Chondrocyte (in vitro differentiated cells): ENCODE measurements around the gene ANO5. TPM values are rescaled to one million over a fixed set of nuclear protein-coding genes. Genes with fewer than 3 reads are reported as not detected.

Source experiments
- DNase-seq: peaks from one replicate; pipeline ENCODE4 v3.0.0; 2021; ENCODE audit warnings: mixed read lengths, low spot score
- H3K27ac Mint-ChIP-seq: one replicate; pipeline ENCODE4 v1.8.0; 2021; ENCODE audit warnings: mild to moderate bottlenecking, moderate library complexity, mixed read lengths; ENCODE audit not compliant: unreplicated experiment
- H3K27me3 Mint-ChIP-seq: 2 replicates; pipeline ENCODE4 v1.8.0; 2021; ENCODE audit warnings: low read depth, mixed read lengths
- H3K36me3 Mint-ChIP-seq: 2 replicates; pipeline ENCODE4 v1.8.0; 2021; ENCODE audit warnings: low read depth, mixed read lengths
- H3K4me1 Mint-ChIP-seq: 2 replicates; pipeline ENCODE4 v1.8.0; 2021; ENCODE audit warnings: low read depth, mild to moderate bottlenecking, mixed read lengths
- H3K4me3 Mint-ChIP-seq: one replicate; pipeline ENCODE4 v1.8.0; 2021; ENCODE audit warnings: mild to moderate bottlenecking, moderate library complexity, mixed read lengths; ENCODE audit not compliant: unreplicated experiment
- H3K9me3 Mint-ChIP-seq: 2 replicates; pipeline ENCODE4 v1.8.0; 2021; ENCODE audit warnings: low read depth, mixed read lengths
- CTCF ChIP-seq: fragments of 200-600 bp; sonication (generic); IDR thresholded peaks from 2 replicates; pipeline ENCODE4 v1.5.0; 2021; ENCODE audit warnings: antibody characterized with exemption, mild to moderate bottlenecking, moderate library complexity
- total RNA-seq: library from RNA; stranded (reverse); gene quantifications from 3 replicates; pipeline ENCODE4 v1.2.1, GENCODE V29; 2021

ANO5 gene
- total RNA-seq, 1 donor from 2014 or later: 0.20 TPM

GRCh38 chr11:22197139-22198005 is 4.5 kb downstream of the ANO5 start:
- TF ChIP-seq CTCF: no peak
- DNase-seq: no peak
- Mint-ChIP-seq H3K9me3 (no peaks in the 10 kb centered on the region), H3K4me1 (peaks cover 18% of the 10 kb centered on the region), H3K27me3 (peaks cover 47% of the 10 kb centered on the region), H3K36me3 (no peaks in the 10 kb centered on the region), H3K4me3 (no peak overlapping the region), H3K27ac (no peak overlapping the region)

GRCh38 chr11:22199243-22199642 is 6.4 kb downstream of the ANO5 start:
- Mint-ChIP-seq H3K9me3 (no peaks in the 10 kb centered on the region), H3K36me3 (no peaks in the 10 kb centered on the region), H3K27me3 (peaks cover 33% of the 10 kb centered on the region), H3K27ac (no peak overlapping the region), H3K4me1 (no peaks in the 10 kb centered on the region), H3K4me3 (no peak overlapping the region)
- TF ChIP-seq CTCF: no peak
- DNase-seq: no peak

GRCh38 chr11:22203281-22203680 is 10.4 kb downstream of the ANO5 start:
- DNase-seq: no peak
- TF ChIP-seq CTCF: no peak
- no peak overlapping the region for H3K27ac Mint-ChIP-seq
- H3K4me1 Mint-ChIP-seq: no peaks in the 10 kb centered on the region
- H3K36me3 Mint-ChIP-seq: no peaks in the 10 kb centered on the region
- H3K4me3 Mint-ChIP-seq: no peak overlapping the region
- H3K9me3 Mint-ChIP-seq: no peaks in the 10 kb centered on the region
- peaks cover 24% of the 10 kb centered on the region for H3K27me3 Mint-ChIP-seq

GRCh38 chr11:22207162-22207561 is 14.3 kb downstream of the ANO5 start:
- Mint-ChIP-seq H3K27me3 (peaks cover 20% of the 10 kb centered on the region), H3K9me3 (no peaks in the 10 kb centered on the region), H3K4me3 (no peak overlapping the region), H3K27ac (no peak overlapping the region), H3K36me3 (no peaks in the 10 kb centered on the region), H3K4me1 (no peaks in the 10 kb centered on the region)
- no peak for TF ChIP-seq CTCF
- no peak for DNase-seq

GRCh38 chr11:22208151-22208858 is 15.4 kb downstream of the ANO5 start:
- no peak for DNase-seq
- no peak overlapping the region for H3K27ac Mint-ChIP-seq
- TF ChIP-seq CTCF: no peak
- H3K36me3 Mint-ChIP-seq: no peaks in the 10 kb centered on the region
- H3K27me3 Mint-ChIP-seq: peaks cover 18% of the 10 kb centered on the region
- no peaks in the 10 kb centered on the region for H3K4me1 Mint-ChIP-seq
- no peaks in the 10 kb centered on the region for H3K9me3 Mint-ChIP-seq
- H3K4me3 Mint-ChIP-seq: no peak overlapping the region
